Kidney (tissue), 14 donors: ENCODE results near the gene EIF2B2. TPM values are rescaled to one million over a fixed set of nuclear protein-coding genes. Genes with fewer than 3 reads are reported as not detected.

Experiments used
- DNase-seq, 5 donors: peaks; one replicate each; pipeline ENCODE4 v3.0.0-alpha.2; 2013 to 2020
- FAIRE-seq: peaks from 2 replicates; lab custom pipeline; 2012; peaks lifted over from hg19 to GRCh38; lab: Jason Lieb, UNC
- H3K27ac ChIP-seq, 2 donors: one replicate each; pipeline ENCODE4 v1.7.0; 2013; ENCODE audit warnings: low read depth in 2 of 2, low read length in 2 of 2, inconsistent platforms in 1 of 2
- H3K27me3 ChIP-seq: one replicate; pipeline ENCODE4 v1.7.1; 2013; ENCODE audit warnings: low read length, inconsistent platforms; ENCODE audit not compliant: control insufficient read depth, insufficient read depth
- H3K36me3 ChIP-seq, 3 donors: one replicate each; pipeline versions ENCODE4 v1.7.0 to v1.7.1; 2013; ENCODE audit warnings: low read length in 3 of 3, control low read depth in 1 of 3, inconsistent platforms in 1 of 3; ENCODE audit not compliant: insufficient read depth in 3 of 3, control insufficient read depth in 2 of 3
- H3K4me1 ChIP-seq, 3 donors: one replicate each; pipeline versions ENCODE4 v1.7.0 to v1.7.1; 2013; ENCODE audit warnings: low read length in 3 of 3, inconsistent platforms in 1 of 3, low read depth in 1 of 3; ENCODE audit not compliant: control insufficient read depth in 2 of 3, insufficient read depth in 2 of 3
- H3K4me3 ChIP-seq, 3 donors: one replicate each; pipeline versions ENCODE4 v1.7.0 to v1.8.1; 2013; ENCODE audit warnings: low read length in 3 of 3, control low read depth in 1 of 3, inconsistent platforms in 1 of 3
- H3K9ac ChIP-seq, 3 donors: one replicate each; pipeline versions ENCODE4 v1.7.0 to v1.7.1; 2013; ENCODE audit warnings: low read length in 3 of 3, control low read depth in 1 of 3, inconsistent platforms in 1 of 3
- H3K9me3 ChIP-seq, 3 donors: one replicate each; pipeline versions ENCODE4 v1.7.0 to v1.7.1; 2013; ENCODE audit warnings: low read length in 3 of 3, control low read depth in 1 of 3, inconsistent platforms in 1 of 3; ENCODE audit not compliant: control insufficient read depth in 2 of 3, insufficient read depth in 1 of 3
- CTCF ChIP-seq: IDR thresholded peaks from 3 replicates; pipeline ENCODE4 v1.5.1; 2012; ENCODE audit warnings: mild to moderate bottlenecking, moderate library complexity, borderline replicate concordance; ENCODE audit not compliant: insufficient read depth; ENCODE audit errors: extremely low read depth
- intact Hi-C: fragments of 100-400 bp; cut with DNase I; formaldehyde crosslinking; loops from one replicate; pipeline ENCODE4 v1.11.1; 2022
- polyA plus RNA-seq: library from polyadenylated mRNA; stranded (reverse); fragments of 350-450 nt; fragmentation: Illumina TruSeq; extraction: RNeasy Lipid Tissue Mini Kit (QIAGEN cat#74804); gene quantifications from one replicate; pipeline ENCODE4 v1.2.3, GENCODE V29; 2014; ENCODE audit warnings: low read depth, low replicate concordance; ENCODE audit not compliant: insufficient read depth
- total RNA-seq: library from RNA; stranded (reverse); fragmentation: NEBNext Ultra II Directional; extraction: Animal tissue kit (Norgen Biotek cat#: 25700); gene quantifications from one replicate; pipeline ENCODE4 v1.2.1, GENCODE V29; 2021
- donor health status: control.
- donor health status: control.
- donor health status: control.
- donor health status: control.
- donor health status: control.
- donor health status: DM: yes; HTN: yes; CAD: no.
- donor health status: Normal renal cell carcinoma (clear cell type).

EIF2B2 gene
- total and polyA plus RNA-seq, 2 donors from 2014 or later: 44.0 to 60.6 TPM

- no peaks in the 10 kb centered on the region for H3K9me3 ChIP-seq
- no peak for DNase-seq
- FAIRE-seq: no peak
- H3K9ac ChIP-seq: no peak overlapping the region
- peaks cover 0 to 14% (median 3%) of the 10 kb centered on the region in 3 donors for H3K36me3 ChIP-seq
- no peak for TF ChIP-seq CTCF
- H3K27me3 ChIP-seq: no peaks in the 10 kb centered on the region
- peaks cover 0 to 15% (median 10%) of the 10 kb centered on the region in 3 donors for H3K4me1 ChIP-seq
- no peak overlapping the region for H3K4me3 ChIP-seq
- H3K27ac ChIP-seq: no peak overlapping the region
- intact Hi-C loops: no loop called here
Measured at GRCh38 chr14:75001261-75001660, 1.5 kb upstream of the EIF2B2 start.

- intact Hi-C loops: no loop called here
- no peak for FAIRE-seq
Measured at GRCh38 chr14:75001899-75002298, 822 bp upstream of the EIF2B2 start.

DNA sequence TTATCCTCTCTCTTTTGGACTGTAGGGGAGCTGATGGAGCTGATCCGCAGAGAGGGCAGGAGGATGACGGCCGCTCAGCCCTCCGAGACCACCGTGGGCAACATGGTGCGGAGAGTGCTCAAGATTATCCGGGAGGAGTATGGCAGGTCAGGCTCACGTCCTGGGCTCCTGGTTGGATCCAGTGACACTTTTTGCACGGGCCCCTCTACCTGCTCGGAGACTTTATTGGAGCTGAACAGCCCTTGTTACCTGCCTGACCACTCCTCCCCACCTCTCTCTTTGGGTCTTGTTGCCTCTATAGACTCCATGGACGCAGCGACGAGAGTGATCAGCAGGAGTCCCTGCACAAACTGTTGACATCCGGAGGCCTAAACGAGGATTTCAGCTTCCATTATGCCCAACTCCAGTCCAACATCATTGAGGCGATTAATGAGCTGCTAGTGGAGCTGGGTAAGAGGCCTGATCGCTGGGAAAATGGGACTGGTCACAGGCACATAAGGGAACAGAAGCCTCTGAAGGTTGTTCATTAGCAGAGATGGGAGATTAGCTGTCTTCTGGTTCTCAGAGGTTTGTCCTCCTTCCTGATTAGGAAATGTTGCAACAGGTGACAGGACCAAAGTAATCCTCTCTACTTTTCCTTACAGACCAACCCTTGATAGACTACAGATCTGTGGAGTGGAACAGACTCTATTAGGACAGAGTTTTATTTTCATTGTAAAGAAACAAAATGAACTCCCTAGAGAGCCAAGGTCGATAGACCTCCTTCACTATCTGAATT lies 718 bp downstream of the EIF2B2 start:
- Histone ChIP-seq H3K4me1 (peaks cover 0 to 15% (median 10%) of the 10 kb centered on the region in 3 donors), H3K9me3 (no peaks in the 10 kb centered on the region), H3K4me3 (peak overlapping the region; percentile 82 to 96 (median 87)), H3K9ac (peak overlapping the region; percentile 74 to 92 (median 84)), H3K27ac (peak overlapping the region; percentile 62 to 77), H3K36me3 (peaks cover 7 to 35% (median 13%) of the 10 kb centered on the region in 3 donors), H3K27me3 (no peaks in the 10 kb centered on the region)
- TF ChIP-seq CTCF: no peak
- no peak for FAIRE-seq
- no peak for DNase-seq
- intact Hi-C loops: no loop called here

More at GRCh38 chr14:75001899-75002298, 822 bp upstream of the EIF2B2 start:
- Histone ChIP-seq H3K27me3 (no peaks in the 10 kb centered on the region), H3K4me3 (peak overlapping the region; percentile 82 to 96 (median 87)), H3K36me3 (peaks cover 4 to 21% (median 5%) of the 10 kb centered on the region in 3 donors), H3K9me3 (no peaks in the 10 kb centered on the region), H3K4me1 (peaks cover 0 to 15% (median 10%) of the 10 kb centered on the region in 3 donors), H3K9ac (peak overlapping the region in 2 of 3 donors; percentile 68 to 92), H3K27ac (peak overlapping the region; percentile 81 to 91)
- peak in 1 of 5 donors; percentile 15 for DNase-seq
- TF ChIP-seq CTCF: no peak
